HG02870 (cell line): ENCODE measurements around the gene IKZF4.
"Not testable (repeated sequence)": the region's sequence is repeated elsewhere in the genome, so short reads cannot be mapped to it uniquely, and the experiment has no call there.

Experiments
- ATAC-seq: cut with Tn5 transposase; IDR thresholded peaks from one replicate; pipeline ENCODE4 v1.9.1; 2021; ENCODE audit warnings: mild to moderate bottlenecking, moderate library complexity; ENCODE audit not compliant: unreplicated experiment

The IKZF4 gene

GRCh38 chr12:55997535-55997859 is 23.3 kb upstream of the IKZF4 start:
- no peak for ATAC-seq

GRCh38 chr12:55999522-55999921 is 21.3 kb upstream of the IKZF4 start:
- not testable (repeated sequence) for ATAC-seq

GRCh38 chr12:55999999-56000540 is 20.8 kb upstream of the IKZF4 start:
- ATAC-seq = not testable (repeated sequence)

GRCh38 chr12:56001487-56002100 is 19.2 kb upstream of the IKZF4 start:
- no peak for ATAC-seq

- not testable (repeated sequence) for ATAC-seq
Measured at GRCh38 chr12:56003376-56003775, 17.5 kb upstream of the IKZF4 start.

- ATAC-seq = no peak
Measured at GRCh38 chr12:56004211-56004610, 16.6 kb upstream of the IKZF4 start.

GRCh38 chr12:56007564-56008559 is 13.0 kb upstream of the IKZF4 start:
- ATAC-seq = no peak

- no peak for ATAC-seq
Measured at GRCh38 chr12:56010111-56010570, 10.7 kb upstream of the IKZF4 start.

- ATAC-seq = no peak
Measured at GRCh38 chr12:56011509-56012090, 9.2 kb upstream of the IKZF4 start.

- no peak for ATAC-seq
Measured at GRCh38 chr12:56013482-56013881, 7.4 kb upstream of the IKZF4 start.

- ATAC-seq = no peak
Measured at GRCh38 chr12:56014205-56014604, 6.6 kb upstream of the IKZF4 start.

- ATAC-seq = no peak
Measured at GRCh38 chr12:56017181-56017580, 3.7 kb upstream of the IKZF4 start.

GRCh38 chr12:56018356-56018755 is 2.5 kb upstream of the IKZF4 start:
- no peak for ATAC-seq

- no peak for ATAC-seq
Measured at GRCh38 chr12:56021889-56022497, 1.1 kb downstream of the IKZF4 start.

- ATAC-seq = no peak
Measured at GRCh38 chr12:56028511-56029165, 7.8 kb downstream of the IKZF4 start.

GRCh38 chr12:56029166-56029519 is 8.3 kb downstream of the IKZF4 start:
- no peak for ATAC-seq

GRCh38 chr12:56029666-56030293 is 8.9 kb downstream of the IKZF4 start:
- ATAC-seq = no peak

- no peak for ATAC-seq
Measured at GRCh38 chr12:56031987-56032386, 11.1 kb downstream of the IKZF4 start.

- ATAC-seq = no peak
Measured at GRCh38 chr12:56034586-56035332, 13.9 kb downstream of the IKZF4 start.
